ENCODE data around the gene MAGEA9B.
"Not testable (repeated sequence)": the region's sequence is repeated elsewhere in the genome, so short reads cannot be mapped to it uniquely, and the experiment has no call there.

MAGEA9B gene

DNA sequence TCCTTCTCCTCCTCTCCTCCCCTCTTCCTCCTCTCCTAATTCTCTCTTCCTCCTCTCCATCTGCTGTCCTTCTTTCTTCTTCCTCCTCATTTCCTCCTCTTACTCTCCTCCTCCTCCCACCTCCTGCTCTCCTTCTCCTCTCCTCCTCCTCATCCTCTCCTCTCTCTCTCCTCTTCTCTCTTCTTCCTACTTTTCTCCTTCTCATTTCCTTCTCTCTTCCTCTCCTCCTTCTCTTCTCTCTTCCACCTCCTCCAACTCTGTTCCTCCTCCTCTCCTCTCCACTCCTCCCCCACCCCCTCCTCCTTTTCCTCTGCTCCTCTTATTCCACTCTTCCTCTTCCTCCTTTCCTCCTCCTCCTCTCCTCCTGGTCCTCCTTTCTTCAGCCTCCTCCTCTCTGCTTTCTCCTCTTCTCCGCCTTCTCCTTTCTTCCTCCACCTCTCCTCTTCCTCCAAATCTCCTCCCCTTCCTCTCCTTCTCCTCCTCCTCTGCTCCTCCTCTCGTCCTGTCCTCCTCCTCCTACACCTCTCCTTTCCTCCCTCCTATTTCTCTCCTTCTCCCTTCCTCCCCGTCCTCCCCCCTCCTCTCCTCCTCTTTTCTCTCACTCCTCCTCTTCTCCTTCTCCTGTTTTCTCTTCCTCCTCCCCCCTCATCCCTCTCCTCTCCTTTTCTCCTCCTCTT, 52.2 kb downstream of the MAGEA9B start:
- not testable (repeated sequence) for DNase-seq (ENCODE audit: low read depth)

DNA sequence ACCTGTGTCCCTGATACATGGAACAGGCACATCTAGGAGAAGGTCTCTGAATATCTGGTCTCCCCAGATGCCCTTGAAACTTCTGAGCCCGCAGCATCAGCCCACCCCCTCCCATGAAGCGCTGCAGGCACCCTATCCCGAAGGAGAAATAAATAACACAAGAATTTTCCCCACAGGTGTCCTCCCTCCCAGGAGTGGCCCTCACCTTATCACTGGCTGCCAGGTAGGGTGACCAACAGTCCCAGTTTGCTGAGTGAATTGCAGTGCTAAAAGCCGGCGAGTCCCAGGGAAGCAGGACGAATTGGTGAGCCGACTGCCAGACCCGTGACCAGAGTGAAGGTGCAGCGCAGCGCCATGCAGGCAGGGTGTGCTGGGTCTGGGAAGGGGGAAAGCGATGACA, 53.3 kb downstream of the MAGEA9B start:
- not testable (repeated sequence) for DNase-seq (ENCODE audit: low read depth)

DNA sequence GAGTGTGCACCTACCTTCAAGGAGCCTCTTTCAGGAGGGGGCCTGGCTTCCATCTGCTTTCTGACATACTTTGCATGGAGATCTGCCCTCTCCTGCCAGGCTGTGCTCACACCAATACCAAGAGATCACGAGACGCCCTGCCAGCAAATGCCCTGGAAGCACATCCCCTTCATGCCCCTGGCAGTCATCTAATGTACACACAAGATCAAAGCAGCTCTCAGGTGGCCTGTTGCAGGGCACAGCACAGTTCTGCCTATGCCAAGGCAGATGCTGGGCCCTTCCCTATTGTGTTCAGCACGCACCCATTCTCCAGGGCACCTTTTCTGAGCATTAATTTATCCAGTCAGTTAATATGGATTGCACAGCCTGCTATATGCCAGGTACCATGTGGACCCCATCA, 54.4 kb downstream of the MAGEA9B start:
- not testable (repeated sequence) for DNase-seq (ENCODE audit: low read depth)

Data from T-helper 22 cell (primary cell).